Body of pancreas (tissue), 4 donors: ENCODE results near the gene MVB12B.

ENCODE experiments used
- CTCF ChIP-seq, 7 experiments: fragments of 450-650 bp in 4 of 7; fragments of 200-600 bp in 3 of 7; sonication (generic) in 3 of 7; IDR thresholded peaks; one replicate each; pipeline ENCODE4 v1.5.1; 2016 to 2019; ENCODE audit warnings: antibody characterized with exemption in 7 of 7
- POLR2A ChIP-seq, 3 donors: fragments of 450-650 bp; IDR thresholded peaks; one replicate each; pipeline ENCODE4 v1.6.1; 2016; ENCODE audit warnings: antibody characterized with exemption in 3 of 3, mild to moderate bottlenecking in 2 of 3

GRCh38 chr9:126412905-126413304 lies 86.3 kb downstream of the MVB12B start:
- TF ChIP-seq CTCF (IDR thresholded peaks at IDR 0.05) (no peak), POLR2A (IDR thresholded peaks at IDR 0.05) (no peak)
